Adrenal gland (tissue), 12 donors: Measurements from ENCODE around the gene HEG1. TPM values are rescaled to one million over a fixed set of nuclear protein-coding genes. Genes with fewer than 3 reads are reported as not detected.

Experiments used
- DNase-seq, 7 donors: peaks; one replicate each; pipeline ENCODE4 v3.0.0-alpha.2; 2019 to 2020
- H3K27ac ChIP-seq, 5 donors: fragments of 200-600 bp; sonication (generic) in 4 of 5; 1 replicate in 3 of 5; 2 replicates in 2 of 5; pipeline versions ENCODE4 v1.5.1 to v1.8.0; 2016 to 2020; ENCODE audit warnings: mild to moderate bottlenecking in 1 of 5
- H3K27me3 ChIP-seq: fragments of 200-600 bp; 2 replicates; pipeline ENCODE4 v1.8.0; 2021
- H3K36me3 ChIP-seq, 2 donors: fragments of 200-600 bp; replicated peaks in 1 of 2; 1 replicate in 1 of 2; 2 replicates in 1 of 2; pipeline versions ENCODE4 v1.5.1 to v1.8.0; 2018 to 2022
- H3K4me1 ChIP-seq, 2 donors: fragments of 200-600 bp; replicated peaks in 1 of 2; 1 replicate in 1 of 2; 2 replicates in 1 of 2; pipeline versions ENCODE4 v1.5.1 to v1.8.0; 2018 to 2021
- H3K4me3 ChIP-seq, 4 donors: fragments of 200-600 bp; sonication (generic) in 3 of 4; one replicate each; pipeline ENCODE4 v1.5.1; 2016 to 2018
- H3K9me3 ChIP-seq, 3 donors: fragments of 200-600 bp; sonication (generic) in 1 of 3; replicated peaks in 1 of 3; 1 replicate in 2 of 3; 2 replicates in 1 of 3; pipeline versions ENCODE4 v1.5.1 to v1.8.0; 2016 to 2021
- CTCF ChIP-seq, 6 experiments: fragments of 450-650 bp in 4 of 6; fragments of 200-600 bp in 2 of 6; sonication (generic) in 1 of 6; IDR thresholded peaks; 1 replicate in 5 of 6; 2 replicates in 1 of 6; pipeline versions ENCODE4 v1.5.1 to v1.8.0; 2016 to 2021; ENCODE audit warnings: antibody characterized with exemption in 6 of 6, mild to moderate bottlenecking in 2 of 6, moderate library complexity in 1 of 6
- POLR2A ChIP-seq, 2 donors: fragments of 450-650 bp; IDR thresholded peaks; one replicate each; pipeline ENCODE4 v1.6.1; 2017; ENCODE audit warnings: antibody characterized with exemption in 2 of 2, mild to moderate bottlenecking in 2 of 2, moderate library complexity in 1 of 2
- WGBS, 4 donors: extraction: QIAGEN DNeasy Blood & Tissue Kit in 2 of 4; methylation state at CpG; one replicate each; pipeline versions ENCODE4 v1.1.5 to v1.1.7; 2013 to 2017; 5-methylcytosine and 5-hydroxymethylcytosine counted together
- intact Hi-C, 2 donors: fragments of 100-400 bp; cut with DNase I; formaldehyde crosslinking; loops; one replicate each; pipeline versions ENCODE4 v1.14.1 to v1.15.0; 2022 to 2023
- polyA plus RNA-seq, 3 donors: library from polyadenylated mRNA; stranded (reverse); fragments of 200-250 nt in 2 of 3; fragments of 350-450 nt in 1 of 3; fragmentation: Illumina TruSeq in 1 of 3; extraction: RNeasy Lipid Tissue Mini Kit (QIAGEN cat#74804) in 1 of 3; gene quantifications; one replicate each; pipeline ENCODE4 v1.2.3, GENCODE V29; 2013 to 2014
- total RNA-seq, 9 donors: library from RNA; depleted of rRNA in 4 of 9; stranded (reverse); fragments of >200 nt in 4 of 9; fragments of 120-200 nt in 1 of 9; fragmentation: NEBNext Ultra II Directional in 1 of 9; extraction: Animal tissue kit (Norgen Biotek cat#: 25700) in 1 of 9; gene quantifications; one replicate each; pipeline versions ENCODE4 v1.1.0 to v1.2.4, GENCODE V29; 2013 to 2023
- donor health status: healthy with polysubstance abuse.
- donor health status: Bipolar disorder and iron deficiency.
- donor health status: DM: yes; HTN: yes; CAD: no.
- donor health status: DM: no; HTN: no; CAD: no.
- donor health status: DM: no; HTN: no; CAD: no.
- donor health status: DM: yes; HTN: yes; CAD: no.

Gene HEG1
- total and polyA plus RNA-seq, 12 donors = 5.7 to 107 (median 37.9) TPM

DNA sequence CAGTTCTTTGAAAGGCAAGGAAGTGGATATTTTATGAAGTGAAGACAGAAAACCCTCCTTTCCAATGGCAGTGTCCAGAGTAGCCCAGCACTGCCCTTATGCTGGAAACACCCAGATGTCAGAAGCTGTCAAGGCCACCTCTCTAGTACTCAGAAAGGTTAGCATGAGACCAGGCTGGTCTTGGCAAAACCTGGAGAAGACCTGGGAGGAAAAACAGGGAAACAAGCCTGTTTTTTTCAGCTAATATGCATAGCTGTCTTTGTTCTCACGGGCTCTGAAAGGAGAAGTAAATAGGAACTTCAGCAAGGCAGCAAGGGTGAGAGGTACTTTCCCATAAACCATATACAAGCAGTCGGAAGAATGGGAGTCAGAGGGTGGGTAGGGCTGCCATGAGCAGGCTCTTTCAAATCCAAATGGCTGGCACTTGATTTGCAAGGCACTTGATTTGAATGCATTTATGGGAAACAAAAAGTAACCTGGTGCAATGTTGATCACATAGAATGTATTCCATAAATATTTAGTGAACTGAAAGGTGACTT is 55.8 kb downstream of the HEG1 start:
- no peak for TF ChIP-seq CTCF (IDR thresholded peaks at IDR 0.05)
- TF ChIP-seq POLR2A (IDR thresholded peaks at IDR 0.05) = no peak
- intact Hi-C loops = loop anchor here (5.0 to 10.0 kb wide), 4 partner anchors 145 to 442 kb away; no protein-coding TSS in a partner anchor
- H3K27ac ChIP-seq = no peak overlapping the region
- peaks cover 9 to 26% of the 10 kb centered on the region in 2 donors for H3K4me1 ChIP-seq
- H3K9me3 ChIP-seq = no peaks in the 10 kb centered on the region
- H3K27me3 ChIP-seq = no peaks in the 10 kb centered on the region
- 74 to 88% (median 78%) methylated on average over 2 of the region's 2 CpGs for WGBS, 4 donors
- H3K36me3 ChIP-seq = peaks cover 0 to 11% of the 10 kb centered on the region in 2 donors
- DNase-seq = no peak
- H3K4me3 ChIP-seq = no peak overlapping the region

DNA sequence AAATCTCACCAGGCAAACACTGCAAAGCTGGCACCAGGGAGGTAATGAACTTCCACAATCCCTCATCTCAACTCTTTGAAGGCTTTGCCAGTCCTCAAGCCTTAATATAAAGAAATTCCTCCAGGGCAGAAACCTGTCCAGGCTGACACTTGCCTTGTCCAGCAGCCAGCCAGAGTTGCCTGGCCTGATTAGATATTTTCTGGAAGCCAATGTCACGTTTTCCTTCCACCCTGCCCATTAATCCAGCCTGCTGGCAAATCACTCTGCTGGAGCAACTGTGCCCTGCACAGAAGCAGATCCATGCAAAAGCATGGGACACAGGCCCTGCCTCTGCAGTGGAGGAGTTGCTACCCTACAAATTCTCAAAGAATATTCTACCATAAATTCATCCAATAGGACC is 56.5 kb downstream of the HEG1 start:
- Histone ChIP-seq H3K9me3 (no peaks in the 10 kb centered on the region), H3K4me1 (peaks cover 9 to 26% of the 10 kb centered on the region in 2 donors), H3K4me3 (no peak overlapping the region), H3K36me3 (peaks cover 0 to 11% of the 10 kb centered on the region in 2 donors), H3K27ac (no peak overlapping the region), H3K27me3 (no peaks in the 10 kb centered on the region)
- 24 to 58% (median 37%) methylated on average over 1 of the region's 1 CpG for WGBS, 4 donors
- peak in 1 of 7 donors; percentile 13 for DNase-seq
- TF ChIP-seq CTCF (IDR thresholded peaks at IDR 0.05) (no peak), POLR2A (IDR thresholded peaks at IDR 0.05) (no peak)
- intact Hi-C loops = loop anchor here (5.0 to 10.0 kb wide), 4 partner anchors 145 to 443 kb away; no protein-coding TSS in a partner anchor

DNA sequence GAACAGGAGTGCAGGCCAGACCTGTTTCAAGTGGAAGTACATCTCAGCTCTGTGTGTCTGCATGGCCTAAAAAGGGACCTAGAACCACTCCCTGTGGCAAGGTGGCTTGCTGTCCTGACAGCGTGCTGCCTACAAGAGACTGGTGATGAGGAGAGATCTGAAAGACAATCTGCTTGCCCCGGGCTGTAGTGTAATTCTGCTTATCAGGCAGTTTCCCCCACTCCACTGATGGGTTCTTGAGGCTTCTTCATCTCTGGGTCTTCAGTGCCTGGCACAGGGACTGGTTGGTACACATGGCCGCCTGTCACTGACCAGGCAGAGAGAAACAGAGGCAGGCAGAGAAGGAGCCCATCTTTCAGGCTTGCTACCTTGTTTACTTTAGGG is 57.6 kb downstream of the HEG1 start:
- intact Hi-C loops = loop anchor here (5.0 to 10.0 kb wide), 4 partner anchors 147 to 444 kb away; no protein-coding TSS in a partner anchor
- H3K27ac ChIP-seq = no peak overlapping the region
- H3K9me3 ChIP-seq = no peaks in the 10 kb centered on the region
- H3K36me3 ChIP-seq = peaks cover 0 to 11% of the 10 kb centered on the region in 2 donors
- peaks cover 6 to 15% of the 10 kb centered on the region in 2 donors for H3K4me1 ChIP-seq
- no peak overlapping the region for H3K4me3 ChIP-seq
- WGBS, 4 donors = 89 to 95% (median 92%) methylated on average over 3 of the region's 3 CpGs
- no peaks in the 10 kb centered on the region for H3K27me3 ChIP-seq
- no peak for TF ChIP-seq POLR2A (IDR thresholded peaks at IDR 0.05)
- TF ChIP-seq CTCF (IDR thresholded peaks at IDR 0.05) = no peak
- no peak for DNase-seq

- Histone ChIP-seq H3K36me3 (peaks cover 0 to 12% of the 10 kb centered on the region in 2 donors), H3K27ac (no peak overlapping the region), H3K27me3 (no peaks in the 10 kb centered on the region), H3K4me3 (no peak overlapping the region), H3K4me1 (peaks cover 6 to 13% of the 10 kb centered on the region in 2 donors), H3K9me3 (no peaks in the 10 kb centered on the region)
- intact Hi-C loops = loop anchor here (5.0 to 10.0 kb wide), 4 partner anchors 147 to 445 kb away; no protein-coding TSS in a partner anchor
- TF ChIP-seq POLR2A (IDR thresholded peaks at IDR 0.05) (no peak), CTCF (IDR thresholded peaks at IDR 0.05) (no peak)
- no peak for DNase-seq
- 87 to 93% (median 89%) methylated on average over 21 of the region's 21 CpGs for WGBS, 4 donors
Observed at GRCh38 chr3:124997303-124998246, 58.2 kb downstream of the HEG1 start.
